Stimulated activated memory B cell treated with anti-CD40 and anti-IgM and Interleukin-4, amounts not matched to agents 10 μg/mL and 1 μg/mL and 100 μg/mL, for 72 hours (primary cell): ENCODE measurements around the gene RGS21.

Experiments
- ATAC-seq: fragments of 150-1000 bp; cut with Tn5 transposase; 2 replicates; pipeline ENCODE4 v1.10.0; 2021
- H3K27ac Mint-ChIP-seq: one replicate; pipeline ENCODE4 v1.8.0; 2022; ENCODE audit warnings: mild to moderate bottlenecking, mixed read lengths
- H3K27me3 Mint-ChIP-seq: one replicate; pipeline ENCODE4 v1.8.0; 2022; ENCODE audit warnings: mixed read lengths
- H3K36me3 Mint-ChIP-seq: one replicate; pipeline ENCODE4 v1.8.0; 2022; ENCODE audit warnings: mixed read lengths
- H3K4me1 Mint-ChIP-seq: one replicate; pipeline ENCODE4 v1.8.0; 2022; ENCODE audit warnings: mixed read lengths
- H3K4me3 Mint-ChIP-seq: one replicate; pipeline ENCODE4 v1.8.0; 2022; ENCODE audit warnings: mild to moderate bottlenecking, moderate library complexity, mixed read lengths
- H3K9me3 Mint-ChIP-seq: one replicate; pipeline ENCODE4 v1.8.0; 2022; ENCODE audit warnings: mixed read lengths

RGS21 gene

DNA sequence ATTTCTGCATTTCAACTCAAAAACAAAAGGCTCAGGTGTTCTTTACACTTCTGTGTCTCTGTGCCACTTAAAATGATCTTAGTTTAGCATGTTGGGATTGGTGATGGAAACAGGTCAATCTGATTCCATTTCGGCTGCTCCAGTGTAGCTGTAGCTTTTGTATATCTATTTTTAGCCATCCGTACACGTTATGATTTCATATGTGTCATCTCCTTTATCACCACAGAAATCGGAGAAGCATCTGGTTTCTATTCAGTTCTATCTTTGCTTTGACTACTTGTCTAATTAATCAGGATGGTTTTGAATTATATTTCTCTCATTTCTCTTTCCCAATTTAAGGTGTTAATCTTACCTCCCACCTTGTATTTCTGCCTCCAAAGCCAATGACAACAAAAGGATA is 41.1 kb downstream of the RGS21 start:
- Mint-ChIP-seq H3K4me3 (no peak overlapping the region), H3K27me3 (no peaks in the 10 kb centered on the region), H3K36me3 (no peaks in the 10 kb centered on the region), H3K27ac (no peak overlapping the region), H3K9me3 (no peaks in the 10 kb centered on the region), H3K4me1 (no peaks in the 10 kb centered on the region)
- ATAC-seq, result no peak

DNA sequence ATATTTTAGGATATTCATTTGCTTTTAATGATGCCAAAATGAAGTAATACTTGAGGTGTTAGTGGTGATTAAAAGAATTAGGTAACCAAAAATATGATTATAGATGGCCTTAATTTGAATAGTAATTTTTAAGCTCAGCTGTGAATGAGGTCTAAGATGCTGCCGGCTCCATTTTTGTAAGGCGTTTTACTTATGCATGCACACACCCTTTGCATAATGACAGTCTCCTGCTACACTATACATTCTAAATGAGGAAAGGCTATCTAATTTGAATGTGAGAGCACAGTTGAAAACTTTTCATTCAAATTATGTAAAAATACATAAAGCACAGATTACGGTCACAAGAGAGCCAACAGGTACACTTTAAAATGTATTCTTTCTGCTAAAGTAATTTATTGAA is 41.6 kb downstream of the RGS21 start:
- Mint-ChIP-seq H3K4me1 (no peaks in the 10 kb centered on the region), H3K27me3 (no peaks in the 10 kb centered on the region), H3K9me3 (no peaks in the 10 kb centered on the region), H3K36me3 (no peaks in the 10 kb centered on the region), H3K27ac (no peak overlapping the region), H3K4me3 (no peak overlapping the region)
- ATAC-seq, result no peak

DNA sequence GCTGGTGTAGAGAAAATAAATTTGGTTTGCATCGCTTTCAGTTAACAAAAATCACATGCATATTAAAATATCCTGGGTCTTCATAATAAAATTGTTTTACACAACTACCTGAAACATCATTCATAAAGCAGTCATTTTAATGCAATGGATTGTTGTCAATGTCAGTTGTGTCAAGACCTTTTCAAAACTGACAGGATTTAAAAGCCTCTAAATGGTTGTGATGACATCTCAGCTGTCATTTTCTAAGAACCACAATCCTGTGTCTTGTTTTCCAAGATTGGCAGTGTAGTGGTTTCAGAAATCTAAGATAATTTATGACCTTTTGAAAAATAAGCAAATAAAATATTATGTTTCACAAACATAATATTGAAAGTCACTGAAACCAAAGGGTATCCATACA is 42.0 kb downstream of the RGS21 start:
- no peak for ATAC-seq
- no peak overlapping the region for H3K27ac Mint-ChIP-seq
- no peak overlapping the region for H3K4me3 Mint-ChIP-seq
- H3K4me1 Mint-ChIP-seq, result no peaks in the 10 kb centered on the region
- H3K27me3 Mint-ChIP-seq, result no peaks in the 10 kb centered on the region
- no peaks in the 10 kb centered on the region for H3K9me3 Mint-ChIP-seq
- H3K36me3 Mint-ChIP-seq, result no peaks in the 10 kb centered on the region

DNA sequence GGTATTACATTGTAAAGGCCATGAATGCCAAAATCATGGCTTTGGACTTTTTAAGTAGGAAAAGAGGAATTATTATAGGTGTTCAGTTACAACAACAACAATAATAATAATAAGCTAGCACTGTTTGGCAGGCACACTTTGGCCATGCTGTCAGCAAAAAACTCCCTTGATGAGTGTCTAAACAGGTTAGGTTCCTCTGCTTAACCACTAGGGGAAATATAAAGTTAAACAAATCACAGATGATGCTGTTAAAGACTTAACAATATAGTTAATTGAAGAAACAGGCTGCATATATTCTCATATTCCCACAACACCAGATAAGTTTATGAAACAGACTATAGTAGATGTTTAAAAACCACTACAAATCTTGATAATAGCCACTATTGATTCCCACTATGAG is 46.4 kb downstream of the RGS21 start:
- Mint-ChIP-seq H3K27me3 (no peaks in the 10 kb centered on the region), H3K9me3 (no peaks in the 10 kb centered on the region), H3K27ac (no peak overlapping the region), H3K4me3 (no peak overlapping the region), H3K4me1 (no peaks in the 10 kb centered on the region), H3K36me3 (no peaks in the 10 kb centered on the region)
- ATAC-seq, result no peak

DNA sequence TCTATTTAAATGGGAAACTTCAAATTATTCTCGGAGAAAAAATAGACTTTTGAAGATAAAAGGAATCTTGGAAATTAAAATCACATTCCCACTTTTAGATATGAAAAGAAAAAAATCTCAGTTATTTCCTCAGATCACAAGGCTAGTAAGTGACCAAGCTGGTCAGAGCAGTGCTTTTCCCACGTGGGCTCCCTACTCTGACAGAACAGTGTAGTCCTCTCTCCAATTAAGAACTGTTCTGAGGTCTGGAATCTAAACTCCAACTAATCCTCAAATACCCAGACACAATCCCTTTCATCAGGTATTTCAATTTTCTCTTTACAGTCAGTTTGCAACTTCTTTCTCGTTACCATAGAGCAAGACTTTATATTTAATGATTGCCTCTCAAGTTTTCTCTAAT is 50.6 kb downstream of the RGS21 start:
- H3K36me3 Mint-ChIP-seq, result no peaks in the 10 kb centered on the region
- ATAC-seq, result no peak

DNA sequence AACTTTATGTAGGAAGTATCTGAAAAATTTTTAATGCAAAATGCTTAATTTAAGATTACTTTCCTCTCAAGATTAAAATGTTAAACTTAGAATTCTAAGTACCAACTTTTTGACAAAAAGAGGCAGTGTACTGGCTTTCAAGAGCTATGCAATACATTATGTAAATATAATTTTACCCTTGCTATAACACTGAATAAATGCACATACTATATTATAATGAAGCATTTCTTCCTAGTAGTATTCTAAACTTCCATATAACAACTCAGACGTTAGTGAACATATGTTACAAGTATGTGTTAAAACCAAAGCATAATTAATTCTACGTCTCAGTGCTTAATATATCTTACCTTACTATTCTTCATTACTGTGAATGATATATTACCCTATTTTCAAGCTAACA is 58.5 kb downstream of the RGS21 start:
- Mint-ChIP-seq H3K4me1 (no peaks in the 10 kb centered on the region), H3K9me3 (no peaks in the 10 kb centered on the region), H3K36me3 (no peaks in the 10 kb centered on the region), H3K27ac (no peak overlapping the region), H3K4me3 (no peak overlapping the region), H3K27me3 (no peaks in the 10 kb centered on the region)
- ATAC-seq, result no peak

More for the DNA sequence above, 50.6 kb downstream of the RGS21 start:
- H3K4me1 Mint-ChIP-seq, result no peaks in the 10 kb centered on the region
- H3K27me3 Mint-ChIP-seq, result no peaks in the 10 kb centered on the region
- no peak overlapping the region for H3K4me3 Mint-ChIP-seq
- H3K9me3 Mint-ChIP-seq, result no peaks in the 10 kb centered on the region
- no peak overlapping the region for H3K27ac Mint-ChIP-seq

DNA sequence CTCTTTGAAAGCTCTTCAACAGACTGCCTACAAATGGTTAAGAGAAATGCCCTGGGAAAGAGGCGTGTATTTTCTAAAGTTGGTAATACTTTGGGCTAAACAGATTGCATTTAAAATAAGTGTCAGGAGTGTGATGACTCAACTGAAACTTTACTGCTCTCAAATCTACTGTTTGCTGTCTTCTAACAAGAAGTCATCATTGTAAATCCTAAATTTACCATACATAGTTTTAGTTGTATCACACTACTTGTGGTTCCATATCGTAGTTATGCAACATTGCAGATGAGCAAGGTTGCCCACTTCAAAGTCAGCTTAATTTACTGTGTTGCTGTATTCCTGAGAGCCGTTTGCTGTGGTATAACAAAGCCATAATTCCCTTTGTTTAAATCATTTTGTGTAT is 59.6 kb downstream of the RGS21 start:
- ATAC-seq, result no peak
- Mint-ChIP-seq H3K9me3 (no peaks in the 10 kb centered on the region), H3K4me1 (no peaks in the 10 kb centered on the region), H3K36me3 (no peaks in the 10 kb centered on the region), H3K27me3 (no peaks in the 10 kb centered on the region), H3K27ac (no peak overlapping the region), H3K4me3 (no peak overlapping the region)

DNA sequence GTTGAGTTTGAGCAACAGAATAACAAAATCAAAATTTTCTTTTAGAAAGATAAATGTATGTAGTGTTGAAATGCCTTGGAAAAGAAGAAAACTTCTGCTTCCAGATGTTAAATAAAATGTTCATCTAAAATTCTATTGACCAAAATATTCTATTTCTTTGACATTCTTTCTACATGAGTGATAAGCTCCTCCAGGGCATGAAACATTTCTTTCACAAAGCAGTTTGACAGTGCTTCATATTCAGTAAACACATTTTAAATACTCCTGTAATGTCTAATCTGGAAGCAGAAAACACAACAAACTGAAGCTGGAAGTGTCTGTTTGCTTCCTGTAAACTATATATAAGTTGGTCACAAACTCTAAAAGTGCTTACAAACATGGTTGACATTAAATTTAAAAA is 61.5 kb downstream of the RGS21 start:
- no peak overlapping the region for H3K27ac Mint-ChIP-seq
- H3K36me3 Mint-ChIP-seq, result no peaks in the 10 kb centered on the region
- no peak overlapping the region for H3K4me3 Mint-ChIP-seq
- H3K9me3 Mint-ChIP-seq, result no peaks in the 10 kb centered on the region
- ATAC-seq, result no peak
- no peaks in the 10 kb centered on the region for H3K4me1 Mint-ChIP-seq
- H3K27me3 Mint-ChIP-seq, result no peaks in the 10 kb centered on the region

DNA sequence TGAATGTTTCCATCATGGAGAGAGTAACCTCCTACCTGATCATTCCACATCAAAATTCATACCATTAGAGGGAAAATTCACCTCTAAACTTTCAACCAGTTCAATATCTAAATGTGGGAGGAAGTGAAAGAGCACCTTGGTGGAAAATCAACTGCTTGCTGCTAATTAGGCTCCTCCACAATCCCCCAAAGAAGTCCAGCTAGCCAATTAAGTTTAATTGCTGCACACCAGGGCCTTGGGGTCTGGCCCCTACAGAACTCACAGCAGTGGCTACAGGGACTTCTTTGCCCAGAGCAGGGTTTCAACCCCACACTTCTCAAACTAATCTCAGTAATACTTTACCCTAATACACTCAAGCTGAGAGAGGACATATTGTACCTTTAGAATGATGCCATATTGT is 62.1 kb downstream of the RGS21 start:
- Mint-ChIP-seq H3K27me3 (no peaks in the 10 kb centered on the region), H3K36me3 (no peaks in the 10 kb centered on the region), H3K4me3 (no peak overlapping the region), H3K9me3 (no peaks in the 10 kb centered on the region), H3K4me1 (no peaks in the 10 kb centered on the region), H3K27ac (no peak overlapping the region)
- ATAC-seq, result no peak

DNA sequence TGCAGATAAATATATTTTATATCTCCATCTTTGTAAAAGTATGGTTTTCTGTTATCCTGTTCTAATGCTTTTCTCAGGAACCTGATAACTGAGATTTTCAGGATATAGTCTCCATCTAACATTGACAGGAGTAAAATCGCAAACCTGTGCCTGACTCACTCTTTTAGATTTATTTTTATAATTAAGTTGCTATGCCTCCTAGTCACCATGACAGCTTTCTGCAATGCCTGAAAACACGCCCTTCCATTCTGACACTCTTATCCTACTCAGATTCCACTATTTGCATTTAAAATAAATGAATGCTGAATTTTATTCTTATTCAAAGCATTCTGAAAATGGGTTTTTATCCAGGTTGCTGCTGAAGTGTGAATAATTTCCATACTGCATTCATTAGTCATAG is 62.8 kb downstream of the RGS21 start:
- no peak overlapping the region for H3K27ac Mint-ChIP-seq
- no peaks in the 10 kb centered on the region for H3K36me3 Mint-ChIP-seq
- no peaks in the 10 kb centered on the region for H3K4me1 Mint-ChIP-seq
- no peaks in the 10 kb centered on the region for H3K9me3 Mint-ChIP-seq
- no peak overlapping the region for H3K4me3 Mint-ChIP-seq
- ATAC-seq, result no peak
- H3K27me3 Mint-ChIP-seq, result no peaks in the 10 kb centered on the region

DNA sequence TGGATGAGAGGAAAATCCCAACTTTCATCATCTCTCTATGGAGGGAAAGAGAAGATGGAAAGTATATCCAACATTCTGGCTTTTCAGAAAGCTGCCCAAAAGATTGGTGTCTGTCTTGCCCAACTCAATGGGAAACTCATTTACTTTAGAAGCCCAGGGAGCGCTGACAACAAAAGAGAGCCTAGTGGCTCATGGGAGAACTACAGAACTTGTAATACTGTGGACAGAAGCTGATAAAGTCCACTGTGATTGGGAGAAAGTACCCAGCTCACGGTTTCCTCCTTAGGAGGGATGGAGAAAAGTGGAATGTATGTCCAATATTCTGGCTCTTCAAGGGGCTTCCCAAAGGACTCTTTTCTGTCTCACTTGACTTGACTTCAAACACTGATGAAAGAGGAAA is 66.0 kb downstream of the RGS21 start:
- Mint-ChIP-seq H3K4me1 (no peaks in the 10 kb centered on the region), H3K27ac (no peak overlapping the region), H3K36me3 (no peaks in the 10 kb centered on the region), H3K27me3 (no peaks in the 10 kb centered on the region), H3K9me3 (no peaks in the 10 kb centered on the region), H3K4me3 (no peak overlapping the region)
- no peak for ATAC-seq

DNA sequence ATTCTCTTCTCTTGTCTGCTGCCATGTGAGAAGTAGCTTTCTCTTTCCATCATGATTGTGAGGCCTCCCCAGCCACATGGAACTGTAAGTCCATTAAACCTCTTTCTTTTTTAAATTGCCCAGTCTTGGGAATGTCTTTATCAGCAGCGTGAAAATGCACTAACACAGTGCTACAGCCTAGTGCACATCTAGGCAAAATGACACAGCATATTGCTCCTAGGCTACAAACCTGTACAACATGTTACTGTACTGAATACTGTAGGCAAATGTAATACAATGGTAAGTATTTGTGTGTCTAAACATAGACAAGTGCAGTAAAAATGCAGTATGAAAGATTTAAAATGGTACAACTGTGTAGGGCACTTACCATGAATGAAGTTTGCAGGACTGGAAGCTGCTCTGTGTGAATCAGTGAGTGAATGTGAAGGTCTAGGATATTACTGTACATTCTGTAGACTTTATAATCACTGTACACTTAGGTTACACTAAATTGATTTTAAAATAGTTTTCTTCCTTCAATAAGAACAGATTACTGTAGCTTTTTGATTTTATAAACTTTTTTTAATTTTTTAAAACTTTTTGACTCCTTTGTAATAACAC is 69.4 kb downstream of the RGS21 start:
- no peak for ATAC-seq
- Mint-ChIP-seq H3K4me3 (no peak overlapping the region), H3K36me3 (no peaks in the 10 kb centered on the region), H3K4me1 (no peaks in the 10 kb centered on the region), H3K9me3 (no peaks in the 10 kb centered on the region), H3K27ac (no peak overlapping the region), H3K27me3 (no peaks in the 10 kb centered on the region)

DNA sequence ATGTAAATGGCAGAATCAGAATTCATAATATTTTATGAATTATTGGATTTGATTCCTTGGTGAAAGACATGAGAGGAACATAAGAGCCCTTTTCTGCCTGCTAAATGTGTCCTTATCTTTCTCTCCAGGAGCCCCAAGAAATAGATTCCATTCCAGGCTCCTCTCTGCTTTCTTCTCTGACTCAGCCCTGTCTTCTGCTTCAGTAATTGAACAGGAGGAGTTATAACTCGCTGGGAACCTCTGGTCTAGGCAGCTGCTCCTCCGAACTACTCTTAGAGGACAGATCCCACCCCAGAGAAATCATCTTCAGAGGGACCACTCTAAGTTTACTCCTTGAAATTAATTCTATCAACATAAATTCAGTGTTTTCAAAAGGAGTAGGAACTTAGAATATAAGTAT is 78.4 kb downstream of the RGS21 start:
- no peak overlapping the region for H3K27ac Mint-ChIP-seq
- no peaks in the 10 kb centered on the region for H3K27me3 Mint-ChIP-seq
- ATAC-seq, result no peak
- no peaks in the 10 kb centered on the region for H3K4me1 Mint-ChIP-seq
- H3K4me3 Mint-ChIP-seq, result no peak overlapping the region
- no peaks in the 10 kb centered on the region for H3K9me3 Mint-ChIP-seq
- H3K36me3 Mint-ChIP-seq, result no peaks in the 10 kb centered on the region

DNA sequence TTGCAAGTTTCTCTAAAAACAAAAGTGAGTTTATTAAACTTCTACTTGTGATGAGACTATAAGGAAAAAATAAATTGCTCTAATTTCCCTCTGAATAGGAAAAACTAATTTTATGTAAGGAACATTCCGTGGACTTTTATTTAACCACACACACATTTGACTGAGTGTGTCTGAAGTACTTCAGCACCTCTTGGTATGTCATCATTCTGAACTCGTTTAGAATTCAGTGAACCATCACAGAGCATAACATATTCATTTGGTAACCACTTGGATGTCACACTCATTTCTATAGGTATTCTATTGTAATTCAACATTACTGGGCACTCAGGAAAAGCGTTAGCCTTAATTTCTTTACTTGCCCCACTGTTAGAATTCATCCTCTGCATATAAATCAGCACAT is 79.1 kb downstream of the RGS21 start:
- Mint-ChIP-seq H3K27me3 (no peaks in the 10 kb centered on the region), H3K27ac (no peak overlapping the region), H3K4me1 (no peaks in the 10 kb centered on the region), H3K4me3 (no peak overlapping the region), H3K36me3 (no peaks in the 10 kb centered on the region), H3K9me3 (no peaks in the 10 kb centered on the region)
- no peak for ATAC-seq

DNA sequence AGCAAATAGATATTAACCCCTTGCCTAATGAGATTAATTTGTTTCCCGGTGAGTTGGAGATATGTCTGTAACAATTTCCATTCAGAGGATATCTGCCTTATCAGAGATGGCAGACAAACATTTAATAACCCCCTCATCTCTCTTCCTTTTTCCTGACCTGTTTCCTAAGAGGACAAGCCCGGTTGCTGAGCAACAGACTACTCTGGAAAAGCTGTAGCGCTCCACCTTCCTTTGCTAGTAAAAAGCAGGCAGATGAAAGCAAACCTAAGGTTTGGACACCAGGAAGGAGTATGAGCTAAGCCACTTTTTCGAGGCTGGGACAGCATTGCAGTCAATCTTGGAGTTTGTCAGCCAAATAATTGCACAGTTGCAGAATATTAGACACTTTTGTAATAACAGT is 82.4 kb downstream of the RGS21 start:
- Mint-ChIP-seq H3K4me1 (no peaks in the 10 kb centered on the region), H3K9me3 (no peaks in the 10 kb centered on the region), H3K27me3 (no peaks in the 10 kb centered on the region), H3K27ac (no peak overlapping the region), H3K4me3 (no peak overlapping the region), H3K36me3 (no peaks in the 10 kb centered on the region)
- ATAC-seq, result no peak

DNA sequence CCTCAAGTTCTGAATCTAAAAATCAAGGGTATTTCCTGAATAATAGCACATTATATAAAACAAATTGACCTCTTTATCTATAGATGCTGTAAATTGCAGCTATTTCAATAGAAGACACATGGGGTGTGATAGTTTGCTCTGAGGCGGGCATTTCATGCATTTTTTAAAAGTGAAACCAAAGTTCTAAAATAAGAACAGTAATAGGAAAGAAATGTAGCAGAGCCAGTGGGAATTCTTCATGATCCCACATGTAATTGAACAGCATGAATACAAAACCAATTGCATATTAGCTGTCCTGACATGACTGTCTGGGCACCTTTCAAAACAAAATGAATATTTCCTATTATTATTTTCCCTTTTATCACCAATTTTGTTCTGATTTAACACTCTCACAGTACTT is 85.0 kb downstream of the RGS21 start:
- no peak overlapping the region for H3K4me3 Mint-ChIP-seq

DNA sequence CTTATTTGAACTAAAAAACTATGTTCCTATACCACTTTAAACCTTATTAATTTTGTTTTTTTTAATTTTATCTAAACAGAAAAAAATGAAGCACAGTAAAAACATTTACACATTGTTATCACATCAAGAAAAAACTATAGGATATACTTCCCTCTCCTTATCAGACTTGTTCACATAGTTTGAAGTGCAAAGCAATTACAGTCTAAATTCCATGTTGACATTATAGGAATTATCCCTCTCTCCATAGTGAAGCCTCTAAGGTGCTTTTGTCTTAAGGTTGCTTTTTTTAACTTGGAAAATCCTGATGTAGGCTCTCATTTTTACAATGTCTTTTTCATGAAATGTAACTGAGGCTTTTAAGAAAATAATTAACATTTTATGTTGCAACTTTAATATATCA is 85.8 kb downstream of the RGS21 start:
- H3K4me3 Mint-ChIP-seq, result no peak overlapping the region
- H3K9me3 Mint-ChIP-seq, result no peaks in the 10 kb centered on the region
- H3K36me3 Mint-ChIP-seq, result no peaks in the 10 kb centered on the region
- H3K27me3 Mint-ChIP-seq, result no peaks in the 10 kb centered on the region
- H3K4me1 Mint-ChIP-seq, result no peaks in the 10 kb centered on the region
- no peak overlapping the region for H3K27ac Mint-ChIP-seq
- ATAC-seq, result no peak

More for the DNA sequence above, 85.0 kb downstream of the RGS21 start:
- H3K27me3 Mint-ChIP-seq, result no peaks in the 10 kb centered on the region
- no peaks in the 10 kb centered on the region for H3K9me3 Mint-ChIP-seq
- ATAC-seq, result no peak
- H3K4me1 Mint-ChIP-seq, result no peaks in the 10 kb centered on the region
- H3K27ac Mint-ChIP-seq, result no peak overlapping the region
- H3K36me3 Mint-ChIP-seq, result no peaks in the 10 kb centered on the region
